ENCODE measurements around the gene COX8A.

GRCh38 chr11:64005691-64006090 is 31.3 kb downstream of the COX8A start:
- TF ChIP-seq, protein P1, sequence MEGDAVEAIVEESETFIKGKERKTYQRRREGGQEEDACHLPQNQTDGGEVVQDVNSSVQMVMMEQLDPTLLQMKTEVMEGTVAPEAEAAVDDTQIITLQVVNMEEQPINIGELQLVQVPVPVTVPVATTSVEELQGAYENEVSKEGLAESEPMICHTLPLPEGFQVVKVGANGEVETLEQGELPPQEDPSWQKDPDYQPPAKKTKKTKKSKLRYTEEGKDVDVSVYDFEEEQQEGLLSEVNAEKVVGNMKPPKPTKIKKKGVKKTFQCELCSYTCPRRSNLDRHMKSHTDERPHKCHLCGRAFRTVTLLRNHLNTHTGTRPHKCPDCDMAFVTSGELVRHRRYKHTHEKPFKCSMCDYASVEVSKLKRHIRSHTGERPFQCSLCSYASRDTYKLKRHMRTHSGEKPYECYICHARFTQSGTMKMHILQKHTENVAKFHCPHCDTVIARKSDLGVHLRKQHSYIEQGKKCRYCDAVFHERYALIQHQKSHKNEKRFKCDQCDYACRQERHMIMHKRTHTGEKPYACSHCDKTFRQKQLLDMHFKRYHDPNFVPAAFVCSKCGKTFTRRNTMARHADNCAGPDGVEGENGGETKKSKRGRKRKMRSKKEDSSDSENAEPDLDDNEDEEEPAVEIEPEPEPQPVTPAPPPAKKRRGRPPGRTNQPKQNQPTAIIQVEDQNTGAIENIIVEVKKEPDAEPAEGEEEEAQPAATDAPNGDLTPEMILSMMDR (IDR thresholded peaks at IDR 0.05): no peak
- TF ChIP-seq POLR2A (IDR thresholded peaks at IDR 0.05): no peak
